ENCODE results near the gene C16orf92. TPM values are rescaled to one million over a fixed set of nuclear protein-coding genes. Genes with fewer than 3 reads are reported as not detected.

Gene C16orf92
- polyA plus RNA-seq, 1 donor from 2014 or later: not detected

- Histone ChIP-seq H3K27me3 (ENCODE audit: insufficient read depth, low read depth, low read length) (no peaks in the 10 kb centered on the region), H3K4me3 (ENCODE audit: low read length) (no peak overlapping the region), H3K4me2 (ENCODE audit: low read length) (no peak overlapping the region), H3K9ac (ENCODE audit: low read length) (no peak overlapping the region), H3K36me3 (ENCODE audit: insufficient read depth, low read length) (no peaks in the 10 kb centered on the region), H3K9me3 (ENCODE audit: low read length) (no peaks in the 10 kb centered on the region), H3F3A (ENCODE audit: insufficient read depth, low read length, poor library complexity, severe bottlenecking) (no peaks in the 10 kb centered on the region), H2AFZ (ENCODE audit: low read depth, low read length) (no peak overlapping the region), H3K79me2 (replicated peaks; ENCODE audit: insufficient read depth, low read length) (no peaks in the 10 kb centered on the region), H3K9me2 (ENCODE audit: insufficient read depth, low read length) (no peaks in the 10 kb centered on the region), H4K20me1 (ENCODE audit: insufficient read depth) (no peaks in the 10 kb centered on the region), H3K27ac (ENCODE audit: low read length) (no peak overlapping the region)
- TF ChIP-seq POLR2AphosphoS5 (IDR thresholded peaks at IDR 0.05): no peak
- no peak for TF ChIP-seq REST (IDR thresholded peaks at IDR 0.05; ENCODE audit: borderline replicate concordance)
- TF ChIP-seq MXI1 (conservative IDR thresholded peaks at IDR 0.05; ENCODE audit: poor library complexity, severe bottlenecking): no peak
- TF ChIP-seq EP300 (conservative IDR thresholded peaks at IDR 0.05; ENCODE audit: poor library complexity, severe bottlenecking): no peak
- no peak for TF ChIP-seq SMC3 (conservative IDR thresholded peaks at IDR 0.05; ENCODE audit: poor library complexity)
- no peak for TF ChIP-seq TAF1 (IDR thresholded peaks at IDR 0.05; ENCODE audit: low read depth)
- TF ChIP-seq CTCF (IDR thresholded peaks at IDR 0.05; ENCODE audit: poor library complexity, severe bottlenecking): no peak
- TF ChIP-seq EZH2 (IDR thresholded peaks at IDR 0.05; ENCODE audit: borderline replicate concordance, insufficient read depth, low read length, poor library complexity, severe bottlenecking): no peak
- TF ChIP-seq RAD21 (conservative IDR thresholded peaks at IDR 0.05): no peak
These were observed 37.7 kb upstream of the C16orf92 start for GRCh38 chr16:29985271-29985811.

GRCh38 chr16:29986231-29986630 lies 36.8 kb upstream of the C16orf92 start:
- H3F3A ChIP-seq (ENCODE audit: insufficient read depth, low read length, poor library complexity, severe bottlenecking): no peaks in the 10 kb centered on the region
- H3K27me3 ChIP-seq (ENCODE audit: insufficient read depth, low read depth, low read length): no peaks in the 10 kb centered on the region
- H3K4me2 ChIP-seq (ENCODE audit: low read length): no peak overlapping the region
- H2AFZ ChIP-seq (ENCODE audit: low read depth, low read length): no peak overlapping the region
- H3K36me3 ChIP-seq (ENCODE audit: insufficient read depth, low read length): no peaks in the 10 kb centered on the region
- no peaks in the 10 kb centered on the region for H3K79me2 ChIP-seq (replicated peaks; ENCODE audit: insufficient read depth, low read length)
- H3K4me3 ChIP-seq (ENCODE audit: low read length): no peak overlapping the region
- no peak for TF ChIP-seq TAF1 (IDR thresholded peaks at IDR 0.05; ENCODE audit: low read depth)
- no peak for TF ChIP-seq CTCF (IDR thresholded peaks at IDR 0.05; ENCODE audit: poor library complexity, severe bottlenecking)
- no peak for TF ChIP-seq RAD21 (conservative IDR thresholded peaks at IDR 0.05)
- no peak overlapping the region for H3K9ac ChIP-seq (ENCODE audit: low read length)
- H3K27ac ChIP-seq (ENCODE audit: low read length): no peak overlapping the region
- H3K9me2 ChIP-seq (ENCODE audit: insufficient read depth, low read length): no peaks in the 10 kb centered on the region
- no peaks in the 10 kb centered on the region for H4K20me1 ChIP-seq (ENCODE audit: insufficient read depth)
- H3K9me3 ChIP-seq (ENCODE audit: low read length): no peaks in the 10 kb centered on the region
